Stimulated activated CD4-positive, alpha-beta T cell treated with anti-CD3 and anti-CD28 coated beads, TNF-alpha, amount 100 ng/mL, for 4 hours (primary cell): Measurements from ENCODE around the gene RYR2.

Source experiments
- DNase-seq, 3 experiments: peaks; one replicate each; pipeline ENCODE4 v3.0.0-alpha.2; 2020; ENCODE audit warnings: low read depth in 3 of 3

The RYR2 gene

GRCh38 chr1:237041795-237042525 lies at the start of gene RYR2:
Gene RYR2 (plus strand): TSS chr1:237042184. CDS start chr1:237042522, 338 bp downstream.
- no peak for DNase-seq

- DNase-seq = no peak
Measured at GRCh38 chr1:236992449-236992848, 49.5 kb upstream of the RYR2 start.

GRCh38 chr1:236994450-236994849 lies 47.5 kb upstream of the RYR2 start:
- no peak for DNase-seq

- DNase-seq = no peak
Measured at GRCh38 chr1:236997361-236997760, 44.6 kb upstream of the RYR2 start.

- no peak for DNase-seq
Measured at GRCh38 chr1:236997882-236998281, 44.1 kb upstream of the RYR2 start.

GRCh38 chr1:236998546-236998945 lies 43.4 kb upstream of the RYR2 start:
- DNase-seq = no peak

- DNase-seq = no peak
Measured at GRCh38 chr1:237000191-237000590, 41.8 kb upstream of the RYR2 start.

- no peak for DNase-seq
Measured at GRCh38 chr1:237003516-237003915, 38.5 kb upstream of the RYR2 start.

- no peak for DNase-seq
Measured at GRCh38 chr1:237004116-237004515, 37.9 kb upstream of the RYR2 start, which contains the start of gene MT1HL1. Gene MT1HL1 (minus strand): TSS chr1:237004441. CDS start chr1:237004372, 69 bp downstream.

GRCh38 chr1:237005674-237006073 lies 36.3 kb upstream of the RYR2 start:
- DNase-seq = no peak

- DNase-seq = no peak
Measured at GRCh38 chr1:237007147-237007881, 34.7 kb upstream of the RYR2 start.

- DNase-seq = no peak
Measured at GRCh38 chr1:237009611-237010010, 32.4 kb upstream of the RYR2 start.

GRCh38 chr1:237011432-237011831 lies 30.6 kb upstream of the RYR2 start:
- DNase-seq = no peak

- no peak for DNase-seq
Measured at GRCh38 chr1:237012361-237012760, 29.6 kb upstream of the RYR2 start.

GRCh38 chr1:237012788-237013383 lies 29.1 kb upstream of the RYR2 start:
- DNase-seq = no peak

- no peak for DNase-seq
Measured at GRCh38 chr1:237013608-237014007, 28.4 kb upstream of the RYR2 start.

GRCh38 chr1:237016626-237017025 lies 25.4 kb upstream of the RYR2 start:
- DNase-seq = no peak

GRCh38 chr1:237018896-237019295 lies 23.1 kb upstream of the RYR2 start:
- DNase-seq = no peak

- DNase-seq = no peak
Measured at GRCh38 chr1:237025358-237026074, 16.5 kb upstream of the RYR2 start.

- DNase-seq = no peak
Measured at GRCh38 chr1:237029240-237029639, 12.7 kb upstream of the RYR2 start.

GRCh38 chr1:237029850-237030535 lies 12.0 kb upstream of the RYR2 start:
- no peak for DNase-seq

GRCh38 chr1:237031480-237031879 lies 10.5 kb upstream of the RYR2 start:
- DNase-seq = no peak
